Renal cortical epithelial cell (primary cell): Measurements from ENCODE around the gene TINAGL1. TPM values are rescaled to one million over a fixed set of nuclear protein-coding genes. Genes with fewer than 3 reads are reported as not detected.

Source experiments
- DNase-seq: peaks from one replicate; pipeline ENCODE4 v3.0.0-alpha.2; 2011; ENCODE audit warnings: low read depth
- total RNA-seq: library from RNA; depleted of rRNA; stranded (reverse); fragments of >200 nt; gene quantifications from 2 replicates; pipeline ENCODE4 v1.2.3, GENCODE V29; 2014

Gene TINAGL1
- 168 and 349 TPM in 2 replicates for total RNA-seq

- peak; percentile 65 for DNase-seq
Measured at GRCh38 chr1:31576201-31576669, at the start of gene TINAGL1. TINAGL1 (plus strand) TSS chr1:31576515; CDS start chr1:31577149, 634 bp downstream.

GRCh38 chr1:31529999-31530684 lies 46.2 kb upstream of the TINAGL1 start:
- DNase-seq: no peak

GRCh38 chr1:31531177-31531999 lies 44.9 kb upstream of the TINAGL1 start:
- no peak for DNase-seq

- no peak for DNase-seq
Measured at GRCh38 chr1:31532173-31532572, 44.1 kb upstream of the TINAGL1 start.

- peak; percentile 19 for DNase-seq
Measured at GRCh38 chr1:31535561-31535960, 40.8 kb upstream of the TINAGL1 start.

- DNase-seq: no peak
Measured at GRCh38 chr1:31539329-31539728, 37.0 kb upstream of the TINAGL1 start.

GRCh38 chr1:31541194-31541593 lies 35.1 kb upstream of the TINAGL1 start:
- DNase-seq: no peak

- no peak for DNase-seq
Measured at GRCh38 chr1:31545927-31546540, 30.3 kb upstream of the TINAGL1 start.

- no peak for DNase-seq
Measured at GRCh38 chr1:31548534-31548906, 27.8 kb upstream of the TINAGL1 start.

- DNase-seq: peak; percentile 79
Measured at GRCh38 chr1:31548907-31549808, 27.2 kb upstream of the TINAGL1 start.

GRCh38 chr1:31549809-31550620 lies 26.3 kb upstream of the TINAGL1 start:
- peak; percentile 38 for DNase-seq

GRCh38 chr1:31551208-31551607 lies 25.1 kb upstream of the TINAGL1 start:
- no peak for DNase-seq

- no peak for DNase-seq
Measured at GRCh38 chr1:31552489-31552888, 23.8 kb upstream of the TINAGL1 start.

GRCh38 chr1:31556481-31557006 lies 19.8 kb upstream of the TINAGL1 start:
- no peak for DNase-seq

- DNase-seq: no peak
Measured at GRCh38 chr1:31559715-31560114, 16.6 kb upstream of the TINAGL1 start.

GRCh38 chr1:31560394-31560793 lies 15.9 kb upstream of the TINAGL1 start:
- no peak for DNase-seq

GRCh38 chr1:31562707-31563360 lies 13.5 kb upstream of the TINAGL1 start:
- DNase-seq: peak; percentile 57

- DNase-seq: no peak
Measured at GRCh38 chr1:31564606-31564989, 11.7 kb upstream of the TINAGL1 start.

GRCh38 chr1:31567956-31568570 lies 8.3 kb upstream of the TINAGL1 start:
- peak; percentile 79 for DNase-seq
